Glutamatergic neuron (in vitro differentiated cells): Measurements from ENCODE around the gene TAF1B. TPM values are rescaled to one million over a fixed set of nuclear protein-coding genes. Genes with fewer than 3 reads are reported as not detected.
A peak's percentile ranks its signal among the peaks of the same experiment; 100 is the strongest.

Source experiments
- DNase-seq: peaks from one replicate; pipeline ENCODE4 v3.0.0; 2022
- H3K27ac Mint-ChIP-seq: one replicate; pipeline ENCODE4 v1.8.0; 2020; ENCODE audit warnings: mild to moderate bottlenecking, mixed read lengths, inconsistent platforms; ENCODE audit not compliant: unreplicated experiment
- H3K27me3 Mint-ChIP-seq: one replicate; pipeline ENCODE4 v1.8.0; 2020; ENCODE audit warnings: mild to moderate bottlenecking, moderate library complexity, mixed read lengths, inconsistent platforms; ENCODE audit not compliant: unreplicated experiment
- H3K36me3 Mint-ChIP-seq: one replicate; pipeline ENCODE4 v1.8.0; 2020; ENCODE audit warnings: mild to moderate bottlenecking, mixed read lengths, inconsistent platforms; ENCODE audit not compliant: unreplicated experiment
- H3K4me1 Mint-ChIP-seq: one replicate; pipeline ENCODE4 v1.8.0; 2020; ENCODE audit warnings: mild to moderate bottlenecking, low read depth, mixed read lengths, inconsistent platforms; ENCODE audit not compliant: unreplicated experiment
- H3K4me3 Mint-ChIP-seq: one replicate; pipeline ENCODE4 v1.8.0; 2020; ENCODE audit warnings: mild to moderate bottlenecking, mixed read lengths, inconsistent platforms; ENCODE audit not compliant: unreplicated experiment
- H3K9me3 Mint-ChIP-seq: one replicate; pipeline ENCODE4 v1.8.0; 2020; ENCODE audit warnings: mild to moderate bottlenecking, moderate library complexity, mixed read lengths, inconsistent platforms; ENCODE audit not compliant: unreplicated experiment
- total RNA-seq: library from RNA; stranded (reverse); fragmentation: NEBNext Ultra II Directional; extraction: Animal tissue kit (Norgen Biotek cat#: 25700); gene quantifications from one replicate; pipeline ENCODE4 v1.2.1, GENCODE V29; 2021; ENCODE audit not compliant: unreplicated experiment
- TF ChIP-seq, protein P1 (sequence below): fragments of 200-600 bp; sonication (generic); IDR thresholded peaks from one replicate; pipeline ENCODE4 v1.5.0; 2021; ENCODE audit not compliant: partially characterized antibody, unreplicated experiment

Gene TAF1B
- total RNA-seq, 1 donor from 2014 or later = 16.7 TPM

DNA sequence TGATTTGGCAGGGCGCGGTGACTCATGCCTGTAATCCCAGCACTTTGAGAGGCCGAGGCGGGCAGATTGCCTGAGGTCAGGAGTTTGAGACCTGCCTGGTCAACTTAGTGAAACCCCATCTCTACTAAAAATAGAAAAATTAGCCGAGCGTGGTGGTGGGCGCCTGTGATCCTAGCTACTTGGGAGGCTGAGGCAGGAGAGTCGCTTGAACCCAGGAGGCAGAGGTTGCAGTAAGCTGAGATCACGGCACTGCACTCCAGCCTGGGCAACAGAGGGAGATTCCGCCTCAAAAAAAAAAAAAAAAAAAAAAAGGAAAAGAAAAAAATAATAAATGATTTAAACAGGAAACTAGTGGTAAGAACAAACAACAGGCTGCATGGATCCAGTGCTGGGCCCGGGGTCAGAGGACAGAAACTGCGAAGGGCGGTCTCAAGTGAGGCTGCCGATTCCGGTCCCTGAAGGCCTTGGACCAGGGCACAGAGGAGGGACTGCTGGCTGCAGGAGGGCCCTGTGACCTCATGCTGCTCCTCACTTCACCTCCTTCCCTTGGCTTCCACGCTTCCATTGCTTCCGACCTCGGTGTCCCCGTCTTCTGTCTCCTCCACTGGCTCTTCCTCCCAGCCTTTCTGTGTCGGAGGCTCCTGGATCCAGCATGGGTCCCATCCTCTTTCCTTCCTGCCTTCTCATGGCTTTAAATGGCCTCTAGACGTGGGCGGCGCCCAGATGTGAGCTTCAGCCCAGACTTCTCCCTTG, 106.1 kb downstream of the TAF1B start:
- TF ChIP-seq, protein P1, sequence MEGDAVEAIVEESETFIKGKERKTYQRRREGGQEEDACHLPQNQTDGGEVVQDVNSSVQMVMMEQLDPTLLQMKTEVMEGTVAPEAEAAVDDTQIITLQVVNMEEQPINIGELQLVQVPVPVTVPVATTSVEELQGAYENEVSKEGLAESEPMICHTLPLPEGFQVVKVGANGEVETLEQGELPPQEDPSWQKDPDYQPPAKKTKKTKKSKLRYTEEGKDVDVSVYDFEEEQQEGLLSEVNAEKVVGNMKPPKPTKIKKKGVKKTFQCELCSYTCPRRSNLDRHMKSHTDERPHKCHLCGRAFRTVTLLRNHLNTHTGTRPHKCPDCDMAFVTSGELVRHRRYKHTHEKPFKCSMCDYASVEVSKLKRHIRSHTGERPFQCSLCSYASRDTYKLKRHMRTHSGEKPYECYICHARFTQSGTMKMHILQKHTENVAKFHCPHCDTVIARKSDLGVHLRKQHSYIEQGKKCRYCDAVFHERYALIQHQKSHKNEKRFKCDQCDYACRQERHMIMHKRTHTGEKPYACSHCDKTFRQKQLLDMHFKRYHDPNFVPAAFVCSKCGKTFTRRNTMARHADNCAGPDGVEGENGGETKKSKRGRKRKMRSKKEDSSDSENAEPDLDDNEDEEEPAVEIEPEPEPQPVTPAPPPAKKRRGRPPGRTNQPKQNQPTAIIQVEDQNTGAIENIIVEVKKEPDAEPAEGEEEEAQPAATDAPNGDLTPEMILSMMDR = no peak
- Mint-ChIP-seq H3K4me1 (peaks cover 23% of the 10 kb centered on the region), H3K36me3 (peaks cover 4% of the 10 kb centered on the region), H3K9me3 (peaks cover 11% of the 10 kb centered on the region), H3K4me3 (peak overlapping the region; percentile 61), H3K27me3 (peaks cover 12% of the 10 kb centered on the region), H3K27ac (no peak overlapping the region)
- no peak for DNase-seq

DNA sequence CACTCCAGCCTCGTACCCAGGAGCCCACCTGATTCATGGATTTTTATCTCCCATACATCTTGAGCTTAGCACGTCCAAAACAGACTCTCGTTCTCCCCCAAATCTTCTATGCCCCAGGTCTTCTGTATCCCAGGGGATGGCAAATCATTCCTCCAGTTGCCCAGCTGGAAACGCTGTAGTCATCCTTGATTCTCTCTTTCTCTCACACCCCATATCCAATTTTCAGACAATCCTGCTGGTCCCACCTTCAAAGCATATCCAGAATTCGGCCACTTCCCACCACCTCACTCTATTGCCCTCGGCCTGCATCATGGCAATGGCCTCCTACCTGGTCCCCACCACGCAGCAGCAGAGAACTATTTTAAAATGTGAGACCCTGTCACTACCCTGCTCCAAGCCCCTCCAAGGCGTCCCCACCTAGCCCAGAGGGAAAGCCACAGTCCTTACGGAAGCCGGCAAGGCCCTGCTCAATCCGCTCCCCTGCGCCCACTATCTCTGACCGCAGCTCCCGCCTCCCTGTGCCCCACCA, 106.8 kb downstream of the TAF1B start:
- H3K4me3 Mint-ChIP-seq = peak overlapping the region; percentile 61
- TF ChIP-seq, protein P1 = no peak
- H3K9me3 Mint-ChIP-seq = peaks cover 11% of the 10 kb centered on the region
- no peak overlapping the region for H3K27ac Mint-ChIP-seq
- H3K4me1 Mint-ChIP-seq = peaks cover 25% of the 10 kb centered on the region
- H3K27me3 Mint-ChIP-seq = peaks cover 12% of the 10 kb centered on the region
- no peak for DNase-seq
- peaks cover 4% of the 10 kb centered on the region for H3K36me3 Mint-ChIP-seq

DNA sequence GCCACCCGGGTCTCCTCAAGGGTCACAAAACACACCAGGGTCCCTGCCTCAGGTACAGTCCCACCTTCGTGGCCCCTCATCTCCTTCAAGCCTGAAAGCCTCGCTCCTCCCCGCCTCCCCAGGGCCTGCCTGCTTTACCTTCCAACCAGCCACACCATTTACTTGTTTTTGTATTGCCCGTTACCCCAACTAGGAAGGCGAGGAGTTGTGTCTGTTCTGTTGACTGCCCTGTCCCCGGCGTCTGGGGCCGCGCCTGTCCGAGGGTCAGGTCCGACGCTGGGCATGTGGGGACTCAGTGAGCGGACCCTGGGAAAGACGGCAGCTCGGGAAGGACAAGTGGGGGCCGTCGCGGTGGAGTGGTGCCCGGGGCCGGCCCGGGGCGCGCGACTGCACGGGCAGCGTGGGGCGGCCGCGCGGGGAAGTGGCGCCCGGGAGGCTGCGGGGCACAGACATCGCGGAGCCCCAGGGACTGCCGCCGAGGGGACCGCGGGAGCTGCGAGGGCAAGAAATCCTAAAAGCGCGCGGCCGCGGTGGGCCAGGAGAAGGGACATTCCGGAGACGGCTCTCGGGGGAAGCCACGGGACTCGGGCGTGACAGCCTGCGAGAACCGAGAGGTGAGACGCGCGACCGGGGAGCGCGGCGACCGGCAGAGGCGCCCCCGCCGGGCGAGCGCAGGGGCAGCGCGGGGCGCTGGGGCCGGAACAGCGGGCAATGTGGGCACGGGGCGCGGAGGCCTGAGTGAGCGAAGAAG, 107.4 kb downstream of the TAF1B start:
- peak; percentile 68 for DNase-seq
- H3K9me3 Mint-ChIP-seq = peaks cover 11% of the 10 kb centered on the region
- peaks cover 4% of the 10 kb centered on the region for H3K36me3 Mint-ChIP-seq
- no peak overlapping the region for H3K27ac Mint-ChIP-seq
- H3K27me3 Mint-ChIP-seq = peaks cover 12% of the 10 kb centered on the region
- TF ChIP-seq, protein P1 = no peak
- H3K4me1 Mint-ChIP-seq = peaks cover 25% of the 10 kb centered on the region
- H3K4me3 Mint-ChIP-seq = peak overlapping the region; percentile 74

DNA sequence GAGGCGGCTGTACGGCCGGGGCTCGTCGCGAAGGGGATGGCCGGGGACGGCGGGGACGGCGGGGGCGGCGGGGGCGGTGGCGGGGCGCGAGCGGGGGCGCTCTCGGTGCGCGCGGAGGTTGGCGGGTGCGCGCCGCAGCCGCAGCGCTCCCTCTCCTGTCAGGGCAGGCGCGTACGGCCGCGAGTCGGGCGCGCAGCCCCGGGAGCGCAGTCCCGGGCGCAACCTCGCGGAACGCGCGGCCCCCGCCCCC, 107.9 kb downstream of the TAF1B start:
- Mint-ChIP-seq H3K27ac (no peak overlapping the region), H3K4me3 (no peak overlapping the region), H3K9me3 (peaks cover 11% of the 10 kb centered on the region), H3K4me1 (peaks cover 25% of the 10 kb centered on the region), H3K36me3 (peaks cover 4% of the 10 kb centered on the region), H3K27me3 (peaks cover 12% of the 10 kb centered on the region)
- TF ChIP-seq, protein P1 = no peak
- no peak for DNase-seq
